Activated CD4-positive, alpha-beta T cell treated with anti-CD3 and anti-CD28 coated beads, Interleukin-2, amount 50 U/mL, for 48 hours (primary cell): ENCODE measurements around the gene MGST3.
"Not testable (repeated sequence)": the region's sequence is repeated elsewhere in the genome, so short reads cannot be mapped to it uniquely, and the experiment has no call there.

ENCODE experiments used
- DNase-seq, 2 experiments: peaks; one replicate each; pipeline ENCODE4 v3.0.0-alpha.2; 2020

MGST3 gene

DNA sequence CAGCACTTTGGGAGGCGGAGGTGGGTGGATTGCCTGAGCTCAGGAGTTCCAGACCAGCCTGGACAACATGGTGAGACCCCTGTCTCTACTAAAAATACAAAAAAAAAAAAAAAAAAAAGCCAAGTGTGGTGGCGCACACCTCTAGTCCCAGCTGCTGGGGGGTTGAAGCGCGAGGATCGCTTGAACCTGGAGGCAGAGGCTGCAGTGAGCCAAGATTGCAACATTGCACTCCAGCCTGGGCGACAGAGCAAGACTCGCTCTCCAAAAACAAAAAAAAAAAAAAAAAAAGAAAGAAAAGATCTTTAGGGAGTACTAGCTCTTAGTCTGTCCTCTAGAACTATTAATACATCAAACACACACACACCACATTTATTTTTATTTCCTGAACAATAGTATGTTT is 70.9 kb downstream of the MGST3 start:
- DNase-seq: not testable (repeated sequence)

GRCh38 chr1:165703648-165704047 is 72.6 kb downstream of the MGST3 start:
- no peak for DNase-seq
